Stimulated activated CD8-positive, alpha-beta memory T cell treated with anti-CD3 and anti-CD28 coated beads, Interleukin-7, amount 100 ng/mL, for 24 hours (primary cell): ENCODE data around the gene ZBTB20.

ENCODE experiments used
- DNase-seq: peaks from one replicate; pipeline ENCODE4 v3.0.0-alpha.2; 2020; ENCODE audit warnings: low read depth

Gene ZBTB20

GRCh38 chr3:115019900-115020299 is 127.2 kb downstream of the ZBTB20 start:
- DNase-seq: no peak

- no peak for DNase-seq
Measured at GRCh38 chr3:115018694-115019093, 128.4 kb downstream of the ZBTB20 start.

GRCh38 chr3:115007966-115008365 is 139.1 kb downstream of the ZBTB20 start:
- no peak for DNase-seq

GRCh38 chr3:115004201-115005140 is 142.6 kb downstream of the ZBTB20 start:
- DNase-seq: no peak

GRCh38 chr3:114998971-114999579 is 148.0 kb downstream of the ZBTB20 start:
- DNase-seq: no peak

- DNase-seq: no peak
Measured at GRCh38 chr3:114994554-114995341, 152.3 kb downstream of the ZBTB20 start.

- no peak for DNase-seq
Measured at GRCh38 chr3:114985776-114986175, 161.3 kb downstream of the ZBTB20 start.

- DNase-seq: no peak
Measured at GRCh38 chr3:114983248-114983647, 163.8 kb downstream of the ZBTB20 start.

GRCh38 chr3:114974387-114974786 is 172.7 kb downstream of the ZBTB20 start:
- DNase-seq: no peak

- no peak for DNase-seq
Measured at GRCh38 chr3:114973536-114973935, 173.6 kb downstream of the ZBTB20 start.

- no peak for DNase-seq
Measured at GRCh38 chr3:114967168-114967567, 179.9 kb downstream of the ZBTB20 start.

GRCh38 chr3:114962189-114962588 is 184.9 kb downstream of the ZBTB20 start:
- DNase-seq: no peak

- no peak for DNase-seq
Measured at GRCh38 chr3:114958930-114959329, 188.2 kb downstream of the ZBTB20 start.

GRCh38 chr3:114953800-114954199 is 193.3 kb downstream of the ZBTB20 start:
- DNase-seq: no peak

- DNase-seq: no peak
Measured at GRCh38 chr3:114953215-114953799, 193.8 kb downstream of the ZBTB20 start.

GRCh38 chr3:114942773-114943172 is 204.3 kb downstream of the ZBTB20 start:
- no peak for DNase-seq

GRCh38 chr3:114941626-114942309 is 205.3 kb downstream of the ZBTB20 start:
- no peak for DNase-seq

- DNase-seq: no peak
Measured at GRCh38 chr3:114939920-114940319, 207.2 kb downstream of the ZBTB20 start.

GRCh38 chr3:114933407-114933806 is 213.7 kb downstream of the ZBTB20 start:
- no peak for DNase-seq

GRCh38 chr3:114929971-114930732 is 216.9 kb downstream of the ZBTB20 start:
- DNase-seq: no peak
